Neutrophil (primary cell): Measurements from ENCODE around the gene LCP1.

Experiments
- H3K27ac ChIP-seq: fragments of 200-600 bp; sonication (generic); 2 replicates; pipeline ENCODE4 v1.5.1; 2016; ENCODE audit warnings: mild to moderate bottlenecking, moderate library complexity
- H3K27me3 ChIP-seq: fragments of 200-600 bp; sonication (generic); 2 replicates; pipeline ENCODE4 v1.6.0; 2016; ENCODE audit warnings: mild to moderate bottlenecking
- H3K36me3 ChIP-seq: fragments of 200-600 bp; sonication (generic); 2 replicates; pipeline ENCODE4 v1.5.1; 2017
- H3K4me1 ChIP-seq, 2 experiments: fragments of 200-600 bp in 1 of 2; sonication (generic) in 1 of 2; 1 replicate in 1 of 2; 2 replicates in 1 of 2; pipeline versions ENCODE4 v1.5.1 to v1.6.1; 2013 to 2016; ENCODE audit warnings: low read depth in 1 of 2, low read length in 1 of 2, mild to moderate bottlenecking in 1 of 2, moderate library complexity in 1 of 2; ENCODE audit not compliant: control insufficient read depth in 1 of 2, insufficient read depth in 1 of 2
- H3K4me3 ChIP-seq, 2 experiments: fragments of 200-600 bp in 1 of 2; sonication (generic) in 1 of 2; 1 replicate in 1 of 2; 2 replicates in 1 of 2; pipeline ENCODE4 v1.5.1; 2013 to 2016; ENCODE audit warnings: low read depth in 1 of 2, low read length in 1 of 2, mild to moderate bottlenecking in 1 of 2, moderate library complexity in 1 of 2
- H3K9me3 ChIP-seq: fragments of 200-600 bp; sonication (generic); 2 replicates; pipeline ENCODE4 v1.5.1; 2016
- TF ChIP-seq, protein P1 (sequence below): fragments of 200-600 bp; sonication (generic); IDR thresholded peaks from 2 replicates; pipeline ENCODE4 v1.5.1; 2016; ENCODE audit warnings: antibody characterized with exemption

Gene LCP1

GRCh38 chr13:46103037-46103436 lies 78.9 kb downstream of the LCP1 start:
- TF ChIP-seq, protein P1, sequence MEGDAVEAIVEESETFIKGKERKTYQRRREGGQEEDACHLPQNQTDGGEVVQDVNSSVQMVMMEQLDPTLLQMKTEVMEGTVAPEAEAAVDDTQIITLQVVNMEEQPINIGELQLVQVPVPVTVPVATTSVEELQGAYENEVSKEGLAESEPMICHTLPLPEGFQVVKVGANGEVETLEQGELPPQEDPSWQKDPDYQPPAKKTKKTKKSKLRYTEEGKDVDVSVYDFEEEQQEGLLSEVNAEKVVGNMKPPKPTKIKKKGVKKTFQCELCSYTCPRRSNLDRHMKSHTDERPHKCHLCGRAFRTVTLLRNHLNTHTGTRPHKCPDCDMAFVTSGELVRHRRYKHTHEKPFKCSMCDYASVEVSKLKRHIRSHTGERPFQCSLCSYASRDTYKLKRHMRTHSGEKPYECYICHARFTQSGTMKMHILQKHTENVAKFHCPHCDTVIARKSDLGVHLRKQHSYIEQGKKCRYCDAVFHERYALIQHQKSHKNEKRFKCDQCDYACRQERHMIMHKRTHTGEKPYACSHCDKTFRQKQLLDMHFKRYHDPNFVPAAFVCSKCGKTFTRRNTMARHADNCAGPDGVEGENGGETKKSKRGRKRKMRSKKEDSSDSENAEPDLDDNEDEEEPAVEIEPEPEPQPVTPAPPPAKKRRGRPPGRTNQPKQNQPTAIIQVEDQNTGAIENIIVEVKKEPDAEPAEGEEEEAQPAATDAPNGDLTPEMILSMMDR, result no peak
- no peaks in the 10 kb centered on the region for H3K9me3 ChIP-seq
- H3K27me3 ChIP-seq, result no peaks in the 10 kb centered on the region
- H3K4me3 ChIP-seq, result no peak overlapping the region
- no peak overlapping the region for H3K27ac ChIP-seq
- no peaks in the 10 kb centered on the region for H3K36me3 ChIP-seq
- H3K4me1 ChIP-seq, result no peaks in the 10 kb centered on the region

DNA sequence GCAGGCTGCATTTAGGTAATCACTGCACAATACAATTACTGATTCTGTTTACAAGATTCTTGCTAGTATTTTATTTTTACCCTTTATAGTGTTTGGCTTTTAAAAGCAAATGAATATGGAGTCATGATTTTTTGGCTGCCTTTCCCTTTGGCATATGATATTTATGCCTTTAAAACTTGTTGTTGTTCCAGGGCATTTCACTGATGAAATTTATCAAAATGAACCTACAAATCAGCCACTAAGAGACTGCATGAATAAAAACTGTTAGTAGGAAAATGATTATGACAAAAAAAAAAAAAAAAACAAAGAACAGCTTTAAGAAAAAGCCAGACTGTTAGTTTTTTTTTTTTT lies 79.7 kb downstream of the LCP1 start:
- H3K4me1 ChIP-seq, result no peaks in the 10 kb centered on the region
- H3K36me3 ChIP-seq, result no peaks in the 10 kb centered on the region
- H3K9me3 ChIP-seq, result no peaks in the 10 kb centered on the region
- H3K27ac ChIP-seq, result no peak overlapping the region
- H3K27me3 ChIP-seq, result no peaks in the 10 kb centered on the region
- no peak overlapping the region for H3K4me3 ChIP-seq
- TF ChIP-seq, protein P1, result no peak

DNA sequence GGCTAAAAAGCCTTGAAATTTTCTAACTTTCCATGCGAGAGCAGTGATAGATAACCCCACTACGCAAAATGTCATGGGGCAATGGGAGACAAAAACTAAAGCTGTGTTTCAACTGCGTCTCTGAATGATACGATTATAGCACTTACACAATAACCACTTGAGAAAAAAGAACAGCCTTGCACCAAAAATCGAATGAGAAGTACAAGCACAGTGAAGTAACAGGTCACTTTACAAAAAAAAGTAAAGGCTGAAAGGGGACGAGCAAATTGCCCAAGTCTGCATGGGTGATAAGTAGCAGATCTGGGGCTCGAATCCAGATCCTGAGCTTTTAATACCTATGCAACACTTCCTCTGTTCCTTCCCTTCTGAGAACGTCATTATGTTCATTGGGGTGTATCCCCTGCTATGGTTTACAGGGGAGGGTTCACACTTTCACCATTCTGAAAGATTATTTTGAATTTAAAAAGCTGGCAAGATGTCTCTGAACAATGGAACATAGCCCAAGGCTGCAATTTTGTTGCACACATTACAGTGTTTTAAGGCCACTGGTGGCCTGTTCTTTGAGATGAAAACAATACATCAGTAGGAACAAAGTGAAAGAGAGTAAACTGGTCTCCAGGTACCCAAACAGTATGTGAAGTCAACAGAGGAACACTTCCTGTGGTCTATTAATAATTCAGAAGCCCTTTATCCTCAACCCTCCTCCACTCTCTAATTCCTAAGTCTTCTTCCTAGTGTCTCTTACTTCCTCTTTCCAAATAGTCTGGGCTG lies 80.3 kb downstream of the LCP1 start:
- TF ChIP-seq, protein P1, result no peak
- Histone ChIP-seq H3K4me3 (no peak overlapping the region), H3K27ac (no peak overlapping the region), H3K9me3 (no peaks in the 10 kb centered on the region), H3K36me3 (no peaks in the 10 kb centered on the region), H3K4me1 (no peaks in the 10 kb centered on the region), H3K27me3 (no peaks in the 10 kb centered on the region)

- no peaks in the 10 kb centered on the region for H3K36me3 ChIP-seq
- H3K27ac ChIP-seq, result no peak overlapping the region
- no peaks in the 10 kb centered on the region for H3K9me3 ChIP-seq
- TF ChIP-seq, protein P1, result no peak
- H3K4me3 ChIP-seq, result no peak overlapping the region
- H3K4me1 ChIP-seq, result no peaks in the 10 kb centered on the region
- H3K27me3 ChIP-seq, result no peaks in the 10 kb centered on the region
Observed at GRCh38 chr13:46101002-46101401, 81.0 kb downstream of the LCP1 start.

GRCh38 chr13:46100191-46100815 lies 81.7 kb downstream of the LCP1 start:
- H3K9me3 ChIP-seq, result no peaks in the 10 kb centered on the region
- H3K4me1 ChIP-seq, result no peaks in the 10 kb centered on the region
- TF ChIP-seq, protein P1, result no peak
- no peaks in the 10 kb centered on the region for H3K27me3 ChIP-seq
- H3K27ac ChIP-seq, result no peak overlapping the region
- no peaks in the 10 kb centered on the region for H3K36me3 ChIP-seq
- H3K4me3 ChIP-seq, result no peak overlapping the region
